MG63 (cell line): ENCODE data around the gene TP53RK. TPM values are rescaled to one million over a fixed set of nuclear protein-coding genes. Genes with fewer than 3 reads are reported as not detected.

Experiments
- DNase-seq: peaks from one replicate; pipeline ENCODE4 v3.0.0-alpha.2; 2020
- H3K27me3 ChIP-seq: fragments of 250-450 bp; sonication (Bioruptor Pico); 2 replicates; pipeline ENCODE4 v1.5.1; 2020; ENCODE audit warnings: mild to moderate bottlenecking, moderate library complexity
- H3K36me3 ChIP-seq: fragments of 250-450 bp; sonication (Bioruptor Pico); 2 replicates; pipeline ENCODE4 v1.5.1; 2020; ENCODE audit warnings: mild to moderate bottlenecking, moderate library complexity
- H3K4me3 ChIP-seq: fragments of 250-450 bp; sonication (Bioruptor Pico); 2 replicates; pipeline ENCODE4 v1.5.1; 2020; ENCODE audit warnings: mild to moderate bottlenecking, moderate library complexity
- H3K9me3 ChIP-seq: fragments of 250-450 bp; sonication (Bioruptor Pico); 2 replicates; pipeline ENCODE4 v1.5.1; 2020; ENCODE audit warnings: mild to moderate bottlenecking, moderate library complexity
- total RNA-seq: library from RNA; depleted of rRNA; stranded (reverse); fragments of >200 nt; shearing (Covaris generic); gene quantifications from 2 replicates; pipeline ENCODE4 v1.2.3, GENCODE V29; 2014; ENCODE audit warnings: low replicate concordance

The TP53RK gene
- total RNA-seq, 1 experiment from 2014 or later, result 30.4 TPM

GRCh38 chr20:46696791-46697279 lies 7.6 kb upstream of the TP53RK start:
- DNase-seq, result no peak
- Histone ChIP-seq H3K9me3 (peaks cover 1% of the 10 kb centered on the region; the same call in 1 of the 2 replicates), H3K4me3 (no peak overlapping the region)

GRCh38 chr20:46695892-46696291 lies 6.6 kb upstream of the TP53RK start:
- no peaks in the 10 kb centered on the region for H3K36me3 ChIP-seq
- H3K27me3 ChIP-seq, result no peaks in the 10 kb centered on the region
- H3K9me3 ChIP-seq, result peaks cover 1% of the 10 kb centered on the region; the same call in 1 of the 2 replicates
- no peak for DNase-seq
- H3K4me3 ChIP-seq, result no peak overlapping the region

More at GRCh38 chr20:46696791-46697279, 7.6 kb upstream of the TP53RK start:
- no peaks in the 10 kb centered on the region for H3K27me3 ChIP-seq
- no peaks in the 10 kb centered on the region for H3K36me3 ChIP-seq

- no peak for DNase-seq
- no peaks in the 10 kb centered on the region; the same call in 1 of the 2 replicates for H3K9me3 ChIP-seq
These were observed 5.2 kb upstream of the TP53RK start for GRCh38 chr20:46694484-46694883.

GRCh38 chr20:46691196-46691595 lies 2.0 kb upstream of the TP53RK start:
- Histone ChIP-seq H3K4me3 (no peak overlapping the region), H3K36me3 (peaks cover 10% of the 10 kb centered on the region), H3K9me3 (no peaks in the 10 kb centered on the region), H3K27me3 (no peaks in the 10 kb centered on the region)
- no peak for DNase-seq

More at GRCh38 chr20:46694484-46694883, 5.2 kb upstream of the TP53RK start:
- Histone ChIP-seq H3K4me3 (no peak overlapping the region), H3K27me3 (no peaks in the 10 kb centered on the region), H3K36me3 (no peaks in the 10 kb centered on the region)

- no peak for DNase-seq
- H3K27me3 ChIP-seq, result no peaks in the 10 kb centered on the region
- H3K9me3 ChIP-seq, result no peaks in the 10 kb centered on the region
- peak overlapping the region; percentile 95 for H3K4me3 ChIP-seq
- H3K36me3 ChIP-seq, result peaks cover 18% of the 10 kb centered on the region
These were observed 1.2 kb upstream of the TP53RK start for GRCh38 chr20:46690219-46691106.

GRCh38 chr20:46689754-46690085 lies 476 bp upstream of the TP53RK start:
- H3K27me3 ChIP-seq, result no peaks in the 10 kb centered on the region
- peaks cover 25% of the 10 kb centered on the region for H3K36me3 ChIP-seq
- no peaks in the 10 kb centered on the region for H3K9me3 ChIP-seq
- H3K4me3 ChIP-seq, result peak overlapping the region; percentile 95
- DNase-seq, result no peak

- Histone ChIP-seq H3K4me3 (peak overlapping the region; percentile 95), H3K9me3 (no peaks in the 10 kb centered on the region), H3K36me3 (peaks cover 28% of the 10 kb centered on the region), H3K27me3 (no peaks in the 10 kb centered on the region)
- DNase-seq, result no peak
These were observed 828 bp downstream of the TP53RK start for GRCh38 chr20:46688151-46689081.

DNA sequence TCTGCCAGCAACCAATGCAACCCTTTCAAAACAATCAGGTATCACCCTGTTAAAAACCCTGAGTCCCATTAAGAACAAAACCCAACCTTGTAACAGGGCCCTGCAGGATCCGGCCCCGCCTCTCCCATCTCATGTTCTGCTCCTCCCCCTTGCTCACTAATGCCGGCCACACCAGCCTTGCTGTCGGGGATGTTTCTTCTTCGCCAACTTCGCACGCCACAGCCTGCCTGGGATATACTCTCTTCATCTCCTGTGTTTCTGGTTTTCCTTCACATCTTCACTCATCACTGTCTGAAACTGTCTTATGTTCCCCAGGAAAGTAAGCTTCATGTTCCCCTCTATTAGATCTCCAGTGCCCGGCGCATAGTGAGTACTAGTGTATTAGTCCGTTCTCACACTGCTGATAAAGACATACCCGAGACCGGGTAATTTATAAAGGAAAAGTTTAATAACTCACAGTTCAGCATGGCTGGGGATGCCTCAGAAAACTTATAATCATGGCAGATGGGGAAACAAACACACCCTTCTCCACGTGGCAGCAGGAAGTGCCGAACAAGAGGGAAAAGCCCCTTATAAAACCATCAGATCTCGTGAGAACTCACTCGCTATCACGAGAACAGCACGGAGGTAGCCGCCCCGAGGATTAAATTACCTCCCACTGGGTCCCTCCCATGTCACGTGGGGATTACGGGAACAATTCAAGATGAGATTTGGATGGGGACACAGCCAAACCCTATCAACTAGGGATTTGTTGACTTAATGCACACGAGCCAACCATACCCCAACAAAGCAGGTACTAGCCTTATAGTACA lies 5.1 kb downstream of the TP53RK start:
- no peaks in the 10 kb centered on the region for H3K27me3 ChIP-seq
- H3K9me3 ChIP-seq, result no peaks in the 10 kb centered on the region
- H3K36me3 ChIP-seq, result peaks cover 33% of the 10 kb centered on the region
- no peak overlapping the region for H3K4me3 ChIP-seq
- DNase-seq, result no peak

GRCh38 chr20:46683668-46683938 lies 5.6 kb downstream of the TP53RK start:
- Histone ChIP-seq H3K27me3 (no peaks in the 10 kb centered on the region), H3K36me3 (peaks cover 33% of the 10 kb centered on the region), H3K4me3 (no peak overlapping the region), H3K9me3 (no peaks in the 10 kb centered on the region)
- DNase-seq, result no peak

DNA sequence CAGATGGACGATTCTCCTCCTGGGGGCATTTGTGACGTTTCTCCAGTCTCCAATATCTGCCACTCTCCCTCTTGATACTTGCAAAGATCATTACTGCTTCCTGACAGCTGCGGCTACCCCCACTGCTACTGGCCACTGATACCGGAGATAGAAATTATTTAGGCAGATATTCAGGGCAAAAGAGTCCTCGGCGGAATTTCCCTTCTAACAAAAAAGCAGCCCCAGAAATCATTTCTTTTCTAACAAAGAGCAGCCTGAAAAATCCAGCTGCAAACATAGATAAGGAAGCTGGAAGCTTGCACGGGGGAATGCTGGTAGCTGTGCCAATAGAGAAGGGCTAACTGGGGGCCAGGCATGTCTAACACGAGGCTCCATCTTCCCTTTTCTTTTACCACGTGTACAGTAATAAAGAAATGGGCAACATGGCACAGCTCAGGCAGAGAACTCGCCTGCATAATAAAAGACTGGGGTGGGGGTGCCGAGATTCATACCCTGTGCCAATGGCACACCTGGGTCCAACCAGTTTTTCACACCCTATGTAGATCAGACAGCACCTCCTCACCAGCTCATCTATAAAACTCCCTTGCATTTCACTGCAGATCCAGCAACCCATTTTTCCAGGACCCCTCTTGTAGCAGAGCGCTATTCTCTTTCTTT lies 6.1 kb downstream of the TP53RK start:
- H3K4me3 ChIP-seq, result no peak overlapping the region
- no peaks in the 10 kb centered on the region for H3K9me3 ChIP-seq
- no peak for DNase-seq

DNA sequence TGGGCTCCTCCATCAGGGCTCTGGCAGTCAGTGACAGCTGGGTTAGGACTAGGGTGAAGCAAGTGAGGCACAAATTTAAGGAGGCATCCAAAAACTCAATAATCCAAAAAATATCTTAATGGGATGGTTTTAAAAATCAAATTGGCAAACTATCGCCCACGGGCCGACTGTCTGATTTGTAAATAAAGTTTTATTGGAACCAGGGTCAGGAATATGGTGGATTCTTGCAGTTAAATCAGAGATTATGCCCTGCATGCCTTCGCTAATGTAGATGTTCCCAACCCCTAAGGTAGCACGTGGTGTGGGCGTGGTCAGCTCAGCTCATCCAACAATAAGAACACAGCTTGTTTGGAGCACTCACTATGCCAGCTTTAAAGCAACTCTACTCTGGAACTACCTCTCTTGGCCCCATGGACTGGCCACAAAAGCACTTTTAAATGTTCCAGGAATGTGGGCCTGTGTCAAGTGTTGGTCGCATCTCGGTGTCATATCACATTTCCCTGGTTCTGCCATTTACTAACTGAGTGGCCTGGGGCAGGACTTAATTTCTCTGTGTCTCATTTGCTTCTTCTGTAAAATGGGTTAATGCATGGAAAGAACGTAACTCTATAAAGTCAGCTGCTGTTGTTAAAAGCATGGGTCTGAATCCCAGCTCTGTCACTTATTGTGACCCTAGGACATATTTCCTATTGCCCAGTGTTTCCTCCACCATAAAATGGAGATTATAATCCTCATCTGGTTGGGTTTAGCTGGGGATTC lies 7.0 kb downstream of the TP53RK start:
- H3K4me3 ChIP-seq, result no peak overlapping the region
- no peaks in the 10 kb centered on the region for H3K27me3 ChIP-seq
- H3K9me3 ChIP-seq, result no peaks in the 10 kb centered on the region
- H3K36me3 ChIP-seq, result peaks cover 30% of the 10 kb centered on the region
- no peak for DNase-seq

More for the DNA sequence above, 6.1 kb downstream of the TP53RK start:
- no peaks in the 10 kb centered on the region for H3K27me3 ChIP-seq
- H3K36me3 ChIP-seq, result peaks cover 33% of the 10 kb centered on the region

GRCh38 chr20:46681032-46681854 lies 8.0 kb downstream of the TP53RK start:
- Histone ChIP-seq H3K36me3 (peaks cover 23% of the 10 kb centered on the region), H3K9me3 (no peaks in the 10 kb centered on the region), H3K4me3 (no peak overlapping the region), H3K27me3 (no peaks in the 10 kb centered on the region)
- no peak for DNase-seq

DNA sequence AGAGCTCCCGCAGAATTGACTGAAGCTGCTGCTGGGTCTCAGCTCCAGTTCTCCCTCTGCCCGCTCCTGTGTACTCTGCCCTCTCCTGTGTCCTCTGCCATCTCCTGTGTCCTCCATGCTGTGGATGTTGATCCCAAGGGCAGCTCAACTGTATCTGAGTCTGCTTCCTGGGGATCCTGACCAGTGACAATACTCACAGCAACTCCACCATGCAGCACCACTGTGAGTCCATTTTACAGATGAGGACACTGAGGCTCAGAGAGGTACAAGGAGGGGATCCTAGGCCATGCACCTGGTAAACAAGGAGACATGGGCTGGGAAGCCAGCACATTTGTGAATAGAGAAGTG lies 8.6 kb downstream of the TP53RK start:
- H3K4me3 ChIP-seq, result no peak overlapping the region
- H3K27me3 ChIP-seq, result no peaks in the 10 kb centered on the region
- no peak for DNase-seq
- H3K9me3 ChIP-seq, result no peaks in the 10 kb centered on the region
- peaks cover 17% of the 10 kb centered on the region for H3K36me3 ChIP-seq

- no peaks in the 10 kb centered on the region for H3K27me3 ChIP-seq
- no peaks in the 10 kb centered on the region for H3K9me3 ChIP-seq
- peaks cover 4% of the 10 kb centered on the region; the same call in 1 of the 2 replicates for H3K36me3 ChIP-seq
- no peak for DNase-seq
- H3K4me3 ChIP-seq, result no peak overlapping the region
These were observed 10.7 kb downstream of the TP53RK start for GRCh38 chr20:46678516-46678915.

- Histone ChIP-seq H3K36me3 (peaks cover 4% of the 10 kb centered on the region; the same call in 1 of the 2 replicates), H3K27me3 (no peaks in the 10 kb centered on the region)
These were observed 11.6 kb downstream of the TP53RK start for GRCh38 chr20:46677608-46678007.

More at GRCh38 chr20:46677608-46678007, 11.6 kb downstream of the TP53RK start:
- Histone ChIP-seq H3K4me3 (no peak overlapping the region), H3K9me3 (no peaks in the 10 kb centered on the region)
- DNase-seq, result no peak
